Stimulated activated CD8-positive, alpha-beta memory T cell treated with anti-CD3 and anti-CD28 coated beads, Interleukin-12 subunit alpha, Interleukin-12 subunit beta, amount 100 ng/mL, for 24 hours (primary cell): Measurements from ENCODE around the gene LPIN3.

Experiments used
- DNase-seq: peaks from one replicate; pipeline ENCODE4 v3.0.0-alpha.2; 2020; ENCODE audit errors: extremely low read depth

The LPIN3 gene

GRCh38 chr20:41366546-41367392 lies 26.1 kb downstream of the LPIN3 start, which contains the start of gene EMILIN3:
TSS of gene EMILIN3 (minus strand) at chr20:41366818. CDS start at chr20:41366634, 184 bp downstream.
- DNase-seq = no peak

DNA sequence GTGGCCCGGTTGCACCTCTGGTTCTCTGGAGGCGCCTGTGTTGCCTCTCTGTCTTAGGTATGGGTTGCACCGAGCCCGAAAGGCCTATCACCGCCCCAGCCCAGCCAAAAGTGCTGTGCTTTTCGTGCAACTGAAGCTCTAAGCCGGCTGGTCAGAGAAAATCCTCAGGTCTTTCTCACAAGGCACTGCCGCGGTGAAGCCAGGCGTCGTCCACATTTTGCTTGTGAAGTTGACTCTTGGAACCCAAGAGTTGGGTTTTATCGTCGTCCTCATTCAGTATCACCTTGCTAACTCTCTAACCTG lies 26.7 kb downstream of the LPIN3 start:
- no peak for DNase-seq

- DNase-seq = no peak
Measured at GRCh38 chr20:41367956-41368355, 27.3 kb downstream of the LPIN3 start.

DNA sequence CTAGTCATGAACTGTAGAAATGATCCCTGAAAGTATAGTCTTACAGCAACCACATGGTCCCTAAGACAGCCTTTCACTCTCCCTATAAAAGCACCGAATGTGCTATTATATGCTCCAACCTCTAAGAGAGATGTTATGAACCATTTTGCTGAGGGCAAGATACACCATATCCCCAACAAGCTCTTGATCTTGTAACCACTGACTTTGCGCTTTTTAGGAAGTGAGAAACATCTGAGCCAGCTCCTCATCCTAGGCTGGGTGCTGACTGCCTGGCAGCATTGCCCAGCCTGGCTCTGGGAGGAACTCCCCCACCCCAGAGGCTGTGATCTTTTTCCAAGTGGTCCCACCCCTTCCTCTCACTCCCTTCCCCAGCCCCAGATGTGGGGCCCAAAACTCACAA lies 29.1 kb downstream of the LPIN3 start:
- DNase-seq = no peak

DNA sequence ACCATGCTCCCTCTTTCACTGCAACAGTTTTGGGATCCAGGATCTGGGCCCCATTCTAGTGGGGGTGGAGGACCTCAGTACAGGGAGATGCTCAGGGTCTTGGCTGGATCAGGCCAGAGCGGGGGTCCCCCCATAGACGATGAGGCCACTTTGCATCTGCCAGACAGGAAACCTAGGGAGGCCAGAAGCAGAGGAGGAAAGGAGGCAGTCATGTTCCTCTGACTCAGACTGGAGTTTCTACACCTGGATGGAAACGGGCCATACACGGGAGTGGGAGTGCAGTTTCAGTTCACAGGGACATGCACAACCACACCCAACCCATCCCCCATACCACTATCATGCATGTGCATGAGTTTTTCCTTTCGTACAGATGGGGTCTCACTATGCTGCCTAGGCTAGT lies 29.6 kb downstream of the LPIN3 start:
- DNase-seq = no peak

DNA sequence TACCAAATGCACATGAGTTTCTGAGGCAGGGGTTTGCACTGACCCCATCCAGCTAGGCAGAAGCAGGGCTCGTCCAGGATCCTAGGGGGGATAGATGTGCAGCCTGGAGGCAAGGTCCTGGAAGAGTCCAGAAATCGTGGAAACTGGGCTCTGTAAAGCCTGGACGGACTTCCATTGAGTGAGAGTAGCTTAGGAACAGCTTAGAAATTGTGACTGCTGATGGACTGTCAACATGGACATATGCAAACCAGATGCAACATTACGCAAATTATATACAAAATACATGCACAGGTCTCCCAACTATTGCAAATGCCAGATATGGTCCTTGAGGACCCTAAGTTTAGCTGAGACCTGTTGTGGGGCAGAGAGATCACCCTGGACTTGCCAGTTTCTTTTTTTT lies 30.8 kb downstream of the LPIN3 start:
- DNase-seq = no peak

- no peak for DNase-seq
Measured at GRCh38 chr20:41373251-41373783, 32.7 kb downstream of the LPIN3 start.

- DNase-seq = no peak
Measured at GRCh38 chr20:41373931-41374920, 33.6 kb downstream of the LPIN3 start.

DNA sequence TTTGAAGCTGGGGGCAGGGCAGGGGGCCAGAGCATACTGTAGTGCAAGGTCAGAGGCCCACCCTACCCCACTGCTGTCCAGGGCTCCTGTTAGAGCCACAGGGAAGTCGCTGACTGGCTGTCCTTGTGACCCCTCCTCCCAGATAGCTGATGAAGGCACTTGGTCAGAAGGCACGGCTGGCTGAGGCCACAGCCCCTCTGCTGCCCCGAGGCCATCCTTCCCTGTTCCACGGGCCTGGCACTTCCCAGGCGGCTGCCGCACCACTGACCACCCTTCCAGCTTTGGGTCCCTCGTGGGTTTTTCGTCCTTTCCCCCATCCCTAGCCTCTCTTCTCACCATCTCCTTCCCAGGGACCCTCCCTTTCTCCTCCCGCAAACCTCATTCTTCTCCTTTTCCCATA lies 35.2 kb downstream of the LPIN3 start:
- no peak for DNase-seq

DNA sequence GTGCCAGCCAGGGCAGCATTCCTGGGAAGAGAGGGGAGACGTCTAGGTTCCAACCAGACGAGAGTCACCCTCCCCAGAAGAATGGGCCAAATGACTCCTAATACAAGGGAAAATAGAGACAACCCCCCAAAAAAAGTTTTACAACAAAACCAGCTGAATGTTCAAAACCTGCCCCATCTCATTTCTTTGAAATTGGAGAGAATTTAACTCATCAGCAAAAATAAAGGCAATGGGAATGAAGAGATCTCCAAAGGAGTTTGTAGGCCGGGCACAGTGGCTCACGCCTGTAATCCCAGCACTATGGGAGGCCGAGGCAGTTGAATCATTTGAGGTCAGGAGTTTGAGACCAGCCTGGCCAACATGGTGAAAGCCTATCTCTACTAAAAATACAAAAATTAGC lies 35.7 kb downstream of the LPIN3 start:
- DNase-seq = no peak

DNA sequence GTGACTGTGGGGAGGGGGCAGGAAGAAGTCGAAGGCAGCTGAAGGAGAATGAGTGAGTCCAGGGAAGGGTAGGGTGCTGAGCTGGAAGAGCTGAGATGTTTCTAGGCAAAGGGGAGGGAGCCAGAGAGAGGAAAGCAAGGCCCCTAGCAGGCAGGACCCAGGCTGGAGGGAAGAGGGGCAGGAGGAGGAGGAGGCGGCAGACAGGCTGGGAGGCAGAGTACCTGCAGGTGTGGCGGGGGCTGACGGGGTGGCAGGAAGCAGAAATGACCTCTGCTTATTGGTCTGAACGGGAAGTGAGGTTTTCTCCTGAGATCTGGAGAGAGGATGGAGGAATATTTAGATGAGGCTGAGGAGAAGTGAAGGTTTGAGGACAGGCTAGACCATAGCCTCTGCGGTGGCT lies 36.7 kb downstream of the LPIN3 start:
- no peak for DNase-seq

DNA sequence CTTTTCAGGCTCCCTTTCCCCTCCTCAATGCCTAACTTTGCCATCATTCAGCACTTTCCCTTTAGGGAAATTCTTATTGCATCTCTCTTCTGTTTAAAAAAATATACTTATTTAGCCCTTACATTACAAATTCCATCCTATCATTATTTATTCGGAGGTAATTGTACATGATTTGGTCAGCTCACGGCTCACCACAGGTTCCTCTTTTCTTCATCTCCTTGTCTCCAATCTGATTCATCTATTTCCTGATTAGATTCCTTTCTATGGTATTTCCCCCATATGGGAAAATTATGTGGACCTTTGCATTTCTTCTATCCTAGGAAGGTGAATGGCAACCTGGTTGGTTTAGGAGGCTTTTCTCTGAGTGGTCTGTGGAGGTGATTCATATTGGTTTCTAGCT lies 38.9 kb downstream of the LPIN3 start:
- no peak for DNase-seq

DNA sequence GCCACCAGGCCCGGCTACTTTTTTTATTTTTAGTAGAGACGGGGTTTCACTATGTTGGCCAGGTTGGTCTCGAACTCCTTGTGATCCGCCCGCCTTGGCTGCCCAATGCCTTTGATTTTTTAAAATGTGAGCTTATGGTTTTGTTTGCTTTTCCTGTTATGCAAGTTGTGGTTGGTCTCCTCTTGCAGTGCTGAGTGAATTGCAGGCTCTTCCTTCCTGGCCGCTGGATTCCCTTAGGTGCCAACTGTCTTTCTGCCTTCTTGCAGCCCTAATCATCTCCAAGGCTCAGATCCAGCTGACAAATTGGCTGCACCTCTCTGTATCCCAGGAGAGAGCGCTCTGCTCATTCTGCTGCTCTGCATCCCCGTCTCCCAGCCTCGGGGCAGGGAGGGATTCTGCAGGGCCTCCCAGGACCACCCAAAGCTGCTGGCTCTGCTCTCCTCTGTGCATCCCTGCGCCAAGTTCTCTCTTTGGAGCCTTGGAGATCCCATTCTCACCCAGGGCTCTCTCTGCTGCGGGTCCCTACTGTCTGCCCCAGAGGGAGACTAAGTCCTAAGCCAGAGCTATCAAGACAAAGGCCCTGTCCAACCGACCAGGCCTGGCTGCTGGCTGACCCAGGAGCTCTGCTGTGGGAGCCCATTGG lies 40.1 kb downstream of the LPIN3 start:
- DNase-seq = no peak

DNA sequence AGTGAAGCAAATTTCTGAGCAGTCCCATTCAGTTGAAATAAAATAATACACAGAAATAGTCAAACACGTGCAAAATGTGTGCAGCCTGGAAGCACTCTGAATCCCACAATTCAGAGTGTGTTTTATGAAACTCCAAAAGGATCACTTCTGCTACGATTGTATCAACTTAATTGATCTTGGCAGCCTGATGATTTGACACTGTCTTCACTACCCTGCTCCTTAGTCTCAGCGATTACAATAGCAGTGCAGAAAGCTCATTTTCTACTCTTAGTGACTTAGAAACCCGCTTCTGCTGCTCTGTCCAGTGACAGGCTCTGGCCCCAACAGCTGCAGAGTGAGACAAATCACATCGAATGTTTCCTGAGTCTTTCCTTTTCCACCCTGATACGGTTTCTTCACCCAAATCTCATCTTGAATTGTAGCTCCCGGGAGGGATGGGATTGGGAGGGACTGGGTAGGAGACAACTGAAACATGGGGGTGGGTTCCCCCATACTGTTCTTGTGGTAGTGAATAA lies 42.2 kb downstream of the LPIN3 start:
- DNase-seq = no peak

- no peak for DNase-seq
Measured at GRCh38 chr20:41386502-41387427, 46.1 kb downstream of the LPIN3 start.

DNA sequence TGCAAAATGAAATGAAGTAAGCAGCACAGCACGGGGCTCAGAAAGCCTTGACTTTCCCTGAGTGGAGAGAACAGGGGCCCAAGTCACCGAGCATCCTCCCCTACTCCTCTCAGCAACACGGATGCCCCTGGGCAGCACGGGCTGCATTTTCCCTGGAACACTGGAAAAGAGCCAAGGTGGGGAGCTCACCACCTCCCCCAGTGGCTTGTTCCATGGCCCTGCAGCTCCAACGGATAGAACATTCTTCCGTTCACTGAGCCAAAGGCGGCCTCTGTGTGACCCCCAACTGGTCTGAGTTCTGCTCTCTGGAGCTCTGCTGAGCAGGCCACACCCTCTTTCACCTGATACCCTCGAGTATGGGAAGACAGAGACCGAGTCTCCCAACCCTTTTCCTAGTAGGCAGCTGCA lies 46.8 kb downstream of the LPIN3 start:
- no peak for DNase-seq

- no peak for DNase-seq
Measured at GRCh38 chr20:41390889-41391288, 50.3 kb downstream of the LPIN3 start.

GRCh38 chr20:41391587-41392001 lies 51.0 kb downstream of the LPIN3 start:
- no peak for DNase-seq

DNA sequence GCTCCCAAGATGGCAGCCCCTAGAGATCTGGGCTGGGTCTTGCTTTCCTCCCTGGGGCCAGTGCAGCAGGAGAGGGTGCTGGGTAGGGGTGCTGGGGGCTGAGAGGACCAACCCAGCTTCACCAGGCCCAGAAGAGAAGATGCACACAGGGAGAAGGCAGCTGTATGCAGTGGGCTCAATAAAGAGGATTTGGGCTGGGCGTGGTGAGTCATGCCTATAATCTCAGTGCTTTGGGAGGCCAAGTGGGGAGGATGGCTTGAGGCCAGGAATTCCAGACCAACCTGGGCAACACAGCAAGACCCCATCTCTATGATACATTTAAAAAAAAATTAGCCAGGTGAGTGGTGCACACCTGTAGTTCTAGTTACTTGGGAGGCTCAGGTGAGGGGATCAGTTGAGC lies 51.7 kb downstream of the LPIN3 start:
- DNase-seq = no peak

DNA sequence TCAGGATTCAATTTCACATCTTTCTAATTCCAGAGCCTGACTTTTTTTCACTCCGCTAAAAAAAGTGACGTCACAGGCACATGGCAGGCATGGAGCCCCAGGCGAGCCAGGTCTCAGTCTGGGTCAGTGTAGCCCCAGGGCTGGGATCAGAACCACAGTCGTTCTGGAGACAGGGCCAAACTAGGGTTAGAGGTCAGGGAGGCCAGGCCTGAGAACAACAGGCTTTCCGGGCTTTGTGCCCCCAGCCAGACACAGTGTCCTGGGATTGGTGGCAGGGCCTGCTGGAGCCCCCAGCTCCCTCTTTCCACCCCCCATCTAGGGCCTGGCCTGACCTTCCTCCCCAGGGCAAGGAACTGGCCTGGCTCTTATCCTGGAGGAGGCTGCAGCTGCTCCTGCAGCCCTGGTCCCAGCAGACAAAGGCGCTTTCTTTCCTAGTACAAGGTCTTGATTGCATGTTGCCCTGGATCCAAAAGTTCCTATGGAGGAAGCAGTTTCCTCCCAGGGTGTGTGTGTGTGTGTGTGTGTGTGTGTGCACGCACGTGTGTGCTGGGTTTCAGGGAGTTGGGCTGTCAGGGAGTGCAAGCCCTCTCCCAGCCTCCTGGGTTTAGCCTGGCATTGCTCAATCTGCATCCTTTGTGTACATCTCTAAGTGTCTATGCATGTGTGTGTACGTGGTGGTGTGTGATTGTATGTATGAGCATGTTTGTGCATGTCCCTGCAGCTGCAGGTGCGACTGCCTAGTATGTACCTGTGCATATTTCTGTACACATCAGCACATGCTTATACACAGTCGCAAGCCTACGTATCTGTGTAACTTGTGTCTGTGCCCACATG lies 52.5 kb downstream of the LPIN3 start:
- DNase-seq = no peak
